NCI-H2081 (cell line): ENCODE results near the gene COL6A2.
"Not testable (repeated sequence)": the region's sequence is repeated elsewhere in the genome, so short reads cannot be mapped to it uniquely, and the experiment has no call there.

Experiments
- DNase-seq, 2 experiments: peaks; one replicate each; lab custom pipeline; 2025; lab: John Stamatoyannopoulos, UW

The COL6A2 gene

GRCh38 chr21:46126309-46127238 is 28.7 kb downstream of the COL6A2 start:
- DNase-seq = no peak

- DNase-seq = no peak
These were observed 29.6 kb downstream of the COL6A2 start for GRCh38 chr21:46127239-46128105.

- DNase-seq = no peak
These were observed 30.4 kb downstream of the COL6A2 start for GRCh38 chr21:46128106-46128932.

- DNase-seq = no peak
These were observed 31.1 kb downstream of the COL6A2 start for GRCh38 chr21:46128933-46129571.

DNA sequence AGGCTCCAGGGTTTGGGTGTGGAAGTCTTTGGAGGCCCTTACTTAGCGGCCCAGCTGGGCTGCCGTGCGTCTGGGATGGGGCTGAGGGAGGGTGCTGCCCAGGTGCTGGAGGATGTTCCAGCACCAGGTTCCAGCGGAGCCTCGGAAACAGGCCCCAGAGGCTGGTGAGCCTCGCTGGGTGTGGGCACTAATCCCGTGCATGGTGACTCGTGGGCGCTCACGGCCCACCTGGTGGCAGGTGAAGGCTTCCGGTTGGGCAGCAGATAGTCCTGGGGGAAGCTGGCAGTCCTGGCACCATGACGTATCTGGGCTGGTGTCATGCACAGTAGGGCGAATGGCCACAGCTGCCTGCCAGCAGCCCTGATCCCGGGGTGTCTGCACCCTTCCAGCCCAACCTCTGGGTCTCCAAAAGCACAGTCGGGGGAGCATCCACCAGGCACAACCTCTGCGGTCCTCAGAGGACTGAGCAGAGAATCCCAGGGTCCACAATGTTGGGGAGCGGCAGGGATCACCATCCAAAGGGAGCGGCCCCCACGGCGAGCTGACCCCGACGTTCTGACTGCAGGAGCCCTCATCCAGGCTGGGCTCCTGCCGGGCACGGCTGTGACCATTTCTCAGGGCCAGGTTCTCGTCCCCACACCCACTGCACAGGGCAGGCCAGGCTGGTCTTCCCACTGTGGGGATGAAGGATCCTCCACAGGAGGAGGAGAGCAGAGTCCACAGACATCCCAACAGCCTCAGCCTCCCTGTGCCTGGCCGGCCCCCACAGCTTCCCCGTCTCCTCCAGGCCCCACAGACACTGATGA is 32.1 kb downstream of the COL6A2 start:
- no peak for DNase-seq

DNA sequence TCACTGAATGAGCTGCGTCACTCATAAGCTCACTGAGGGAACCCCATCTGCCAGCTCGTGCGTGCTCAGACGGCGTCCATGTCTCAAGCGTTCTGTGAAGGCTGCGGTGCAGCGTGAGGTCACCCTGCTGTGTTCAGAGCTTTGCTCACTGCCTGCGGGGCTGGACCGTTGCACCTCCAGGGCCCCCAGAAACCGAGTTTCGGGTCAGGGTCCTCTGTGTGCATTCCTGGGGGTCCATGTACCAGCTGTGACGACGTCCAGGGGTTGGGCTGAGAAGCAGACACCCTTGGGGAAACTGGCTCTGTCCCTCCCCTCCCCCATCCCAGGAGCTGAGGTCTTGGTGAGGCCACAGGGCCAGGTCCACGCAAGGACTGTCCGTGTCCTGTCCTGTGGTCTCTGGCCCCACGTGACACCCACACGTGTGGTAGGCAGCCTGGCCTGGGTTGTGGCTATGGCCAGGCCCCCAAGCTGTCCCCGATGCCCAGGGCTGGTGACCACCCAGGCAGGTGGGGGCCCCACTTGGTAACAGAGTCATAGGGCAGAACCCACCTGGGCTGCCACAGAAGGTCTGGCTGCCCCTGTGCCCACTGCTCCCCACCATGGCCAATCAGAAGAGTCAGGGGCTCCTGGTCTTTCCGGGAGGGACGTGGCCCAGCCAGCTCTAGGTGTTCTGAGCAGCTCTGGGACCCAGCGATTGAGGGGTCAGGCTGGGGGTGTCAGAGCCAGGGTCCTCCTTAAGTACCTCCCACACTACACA is 33.1 kb downstream of the COL6A2 start:
- DNase-seq = no peak

GRCh38 chr21:46131588-46131837 is 33.6 kb downstream of the COL6A2 start:
- DNase-seq = no peak

DNA sequence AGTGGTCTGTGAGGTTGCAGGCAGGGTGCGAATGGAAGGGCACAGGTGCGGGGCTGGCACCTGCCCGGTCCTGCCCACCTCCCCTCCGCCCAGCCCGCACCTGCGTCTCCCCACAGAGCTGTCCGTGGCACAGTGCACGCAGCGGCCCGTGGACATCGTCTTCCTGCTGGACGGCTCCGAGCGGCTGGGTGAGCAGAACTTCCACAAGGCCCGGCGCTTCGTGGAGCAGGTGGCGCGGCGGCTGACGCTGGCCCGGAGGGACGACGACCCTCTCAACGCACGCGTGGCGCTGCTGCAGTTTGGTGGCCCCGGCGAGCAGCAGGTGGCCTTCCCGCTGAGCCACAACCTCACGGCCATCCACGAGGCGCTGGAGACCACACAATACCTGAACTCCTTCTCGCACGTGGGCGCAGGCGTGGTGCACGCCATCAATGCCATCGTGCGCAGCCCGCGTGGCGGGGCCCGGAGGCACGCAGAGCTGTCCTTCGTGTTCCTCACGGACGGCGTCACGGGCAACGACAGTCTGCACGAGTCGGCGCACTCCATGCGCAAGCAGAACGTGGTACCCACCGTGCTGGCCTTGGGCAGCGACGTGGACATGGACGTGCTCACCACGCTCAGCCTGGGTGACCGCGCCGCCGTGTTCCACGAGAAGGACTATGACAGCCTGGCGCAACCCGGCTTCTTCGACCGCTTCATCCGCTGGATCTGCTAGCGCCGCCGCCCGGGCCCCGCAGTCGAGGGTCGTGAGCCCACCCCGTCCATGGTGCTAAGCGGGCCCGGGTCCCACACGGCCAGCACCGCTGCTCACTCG is 34.1 kb downstream of the COL6A2 start:
- DNase-seq = no peak

DNA sequence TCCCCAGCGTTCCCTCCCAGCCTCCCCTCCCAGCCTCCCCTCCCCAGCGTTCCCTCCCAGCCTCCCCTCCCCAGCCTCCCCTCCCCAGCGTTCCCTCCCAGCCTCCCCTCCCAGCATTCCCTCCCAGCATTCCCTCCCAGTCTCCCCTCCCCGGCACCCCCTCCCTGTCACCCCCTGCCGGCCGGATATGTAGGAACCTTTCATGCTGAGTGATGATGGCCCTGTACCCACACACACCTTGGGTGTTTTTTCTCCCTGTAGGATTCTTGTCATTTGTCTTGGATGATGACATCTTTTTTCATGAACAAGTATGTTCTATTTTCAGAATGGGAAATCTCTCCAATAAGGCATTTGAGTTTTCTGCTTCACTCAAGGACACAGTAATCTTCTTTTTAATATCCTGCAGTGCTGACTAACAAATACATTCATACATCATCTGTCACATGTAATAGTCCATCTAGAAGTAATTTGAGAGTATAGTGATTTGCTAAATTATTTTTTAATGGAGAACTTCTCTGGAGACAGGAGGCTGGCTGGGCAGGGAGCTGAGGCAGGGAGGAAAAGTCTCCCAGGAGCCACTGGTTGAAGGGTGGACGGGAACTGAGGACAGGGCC is 38.0 kb downstream of the COL6A2 start:
- DNase-seq = no peak

- no peak for DNase-seq
These were observed 38.9 kb downstream of the COL6A2 start for GRCh38 chr21:46136739-46137349.

- DNase-seq = no peak
These were observed 40.0 kb downstream of the COL6A2 start for GRCh38 chr21:46137908-46138307.

GRCh38 chr21:46138383-46138970 is 40.6 kb downstream of the COL6A2 start:
- no peak for DNase-seq

DNA sequence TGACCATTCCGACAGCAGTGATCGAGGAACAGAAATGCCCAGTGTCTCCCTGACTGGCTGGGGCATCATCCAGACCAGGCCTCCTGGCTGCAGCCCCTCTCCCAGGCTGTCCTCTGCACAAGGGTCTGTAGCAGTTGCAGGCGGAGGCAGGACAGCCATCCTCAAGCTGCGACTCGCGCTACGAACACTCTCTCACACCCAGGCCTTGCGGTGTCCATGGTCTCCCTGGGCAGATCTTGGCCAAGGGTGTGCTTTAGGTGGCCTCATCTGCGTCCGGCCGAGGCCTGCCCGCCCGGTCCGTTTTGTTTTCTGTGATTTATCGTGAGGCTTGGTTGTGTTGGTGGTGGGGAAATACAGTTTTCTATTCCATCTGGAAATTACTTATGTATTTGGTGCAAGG is 41.8 kb downstream of the COL6A2 start:
- no peak for DNase-seq

GRCh38 chr21:46140352-46141003 is 42.6 kb downstream of the COL6A2 start:
- not testable (repeated sequence) for DNase-seq

DNA sequence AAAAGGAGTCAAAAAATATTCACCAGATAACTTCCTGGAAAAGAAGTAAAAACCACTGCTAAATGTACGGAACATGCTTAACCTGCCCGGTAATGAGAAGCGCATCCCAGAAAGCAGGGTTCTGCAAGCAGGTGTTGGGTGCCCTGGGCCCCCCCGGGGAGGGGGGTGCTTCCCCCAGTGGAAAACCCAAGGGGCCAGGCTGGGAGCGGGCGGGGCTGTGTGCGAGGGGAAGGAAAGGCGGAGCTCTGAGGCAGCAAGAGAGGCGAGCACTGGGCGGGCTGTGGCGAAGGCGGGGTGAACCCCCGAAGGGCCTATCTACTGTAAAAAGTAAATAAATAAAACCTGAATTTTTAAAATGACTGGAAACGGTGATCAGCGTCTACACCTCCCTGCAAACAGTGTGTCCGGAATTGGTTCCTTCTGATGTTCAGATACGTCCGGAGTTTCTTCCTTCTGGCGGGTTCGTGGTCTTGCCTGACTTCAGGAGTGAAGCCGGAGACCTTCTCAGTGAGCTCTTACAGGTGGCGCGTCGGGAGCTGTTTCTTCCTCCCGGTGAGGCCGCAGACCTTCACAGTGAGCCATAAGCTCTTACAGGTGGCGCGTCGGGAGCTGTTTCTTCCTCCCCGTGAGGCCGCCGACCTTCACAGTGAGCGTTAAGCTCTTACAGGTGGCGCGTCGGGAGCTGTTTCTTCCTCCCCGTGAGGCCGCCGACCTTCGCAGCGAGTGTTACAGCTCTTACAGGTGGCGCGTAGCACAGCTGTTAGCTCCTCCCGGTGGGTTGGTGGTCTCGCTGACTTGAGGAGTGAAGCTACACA is 44.1 kb downstream of the COL6A2 start:
- no peak for DNase-seq

- no peak for DNase-seq
These were observed 44.9 kb downstream of the COL6A2 start for GRCh38 chr21:46142582-46143473.
